T-cell (primary cell): ENCODE data around the gene SH3TC2. TPM values are rescaled to one million over a fixed set of nuclear protein-coding genes. Genes with fewer than 3 reads are reported as not detected.

Experiments
- ATAC-seq, 4 experiments: fragments of 200-7000 bp in 3 of 4; fragments of 150-1000 bp in 1 of 4; cut with Tn5 transposase; replicated peaks in 1 of 4; 1 replicate in 3 of 4; 2 replicates in 1 of 4; pipeline ENCODE4 v1.10.0; 2021; ENCODE audit warnings: moderate library complexity in 3 of 4, mild to moderate bottlenecking in 2 of 4, moderate number of reproducible peaks in 1 of 4
- CTCF ChIA-PET, 2 donors: fragments of 300-600 bp; sonication (Branson Sonifier 250); formaldehyde crosslinking; loops; one replicate each; lab custom pipeline; 2022; ENCODE audit warnings: antibody characterized with exemption in 2 of 2; lab: Charles Lee
- POLR2A ChIA-PET, 2 donors: fragments of 300-600 bp; sonication (Branson Sonifier 250); formaldehyde crosslinking; loops; one replicate each; lab custom pipeline; 2022; ENCODE audit warnings: antibody characterized with exemption in 2 of 2; lab: Charles Lee
- DNase-seq, 35 experiments: peaks; one replicate each; pipeline versions ENCODE4 v3.0.0 to v3.0.0-alpha.2; 2013 to 2023
- H3K27ac ChIP-seq: one replicate; pipeline ENCODE4 v1.5.1; 2013; ENCODE audit warnings: low read length
- H3K27me3 ChIP-seq, 2 experiments: replicated peaks in 1 of 2; 1 replicate in 1 of 2; 2 replicates in 1 of 2; pipeline versions ENCODE4 v1.6.1 to v1.7.0; 2013; ENCODE audit warnings: low read length in 1 of 2, mixed read lengths in 1 of 2; ENCODE audit not compliant: control insufficient read depth in 2 of 2, insufficient read depth in 2 of 2; ENCODE audit errors: extremely low read depth in 1 of 2
- H3K36me3 ChIP-seq, 2 donors: 1 replicate in 1 of 2; 2 replicates in 1 of 2; pipeline versions ENCODE4 v1.6.1 to v1.7.0; 2013; ENCODE audit warnings: low read length in 1 of 2; ENCODE audit not compliant: control insufficient read depth in 2 of 2, insufficient read depth in 1 of 2; ENCODE audit errors: extremely low read depth in 1 of 2
- H3K4me1 ChIP-seq, 2 experiments: 1 replicate in 1 of 2; 2 replicates in 1 of 2; pipeline versions ENCODE4 v1.6.1 to v1.7.0; 2013; ENCODE audit warnings: low read length in 2 of 2, mixed read lengths in 1 of 2; ENCODE audit not compliant: insufficient read depth in 2 of 2, control insufficient read depth in 1 of 2; ENCODE audit errors: extremely low read depth in 1 of 2
- H3K4me3 ChIP-seq, 2 donors: 1 replicate in 1 of 2; 2 replicates in 1 of 2; pipeline versions ENCODE4 v1.5.1 to v1.7.0; 2013; ENCODE audit warnings: mild to moderate bottlenecking in 2 of 2, low read length in 1 of 2, moderate library complexity in 1 of 2; ENCODE audit not compliant: control insufficient read depth in 1 of 2; ENCODE audit errors: extremely low read depth in 1 of 2
- H3K9me3 ChIP-seq: 2 replicates; pipeline ENCODE4 v1.7.0; 2013
- H3K27ac Mint-ChIP-seq, 2 donors: one replicate each; pipeline ENCODE4 v1.8.0; 2020 to 2021; ENCODE audit warnings: mild to moderate bottlenecking in 2 of 2, mixed read lengths in 2 of 2
- H3K27me3 Mint-ChIP-seq, 2 donors: one replicate each; pipeline ENCODE4 v1.8.0; 2021 to 2022; ENCODE audit warnings: mixed read lengths in 2 of 2
- H3K36me3 Mint-ChIP-seq: one replicate; pipeline ENCODE4 v1.8.0; 2021; ENCODE audit warnings: mixed read lengths
- H3K4me1 Mint-ChIP-seq, 3 donors: one replicate each; pipeline ENCODE4 v1.8.0; 2020 to 2022; ENCODE audit warnings: mixed read lengths in 3 of 3, mild to moderate bottlenecking in 1 of 3
- H3K4me3 Mint-ChIP-seq, 3 donors: one replicate each; pipeline ENCODE4 v1.8.0; 2020 to 2022; ENCODE audit warnings: mild to moderate bottlenecking in 3 of 3, mixed read lengths in 3 of 3, moderate library complexity in 3 of 3
- H3K9me3 Mint-ChIP-seq, 3 donors: one replicate each; pipeline ENCODE4 v1.8.0; 2020 to 2022; ENCODE audit warnings: mixed read lengths in 3 of 3
- WGBS: methylation state at CpG from one replicate; pipeline ENCODE4 v1.1.5; 2013; ENCODE audit warnings: missing lambda C conversion rate; ENCODE audit not compliant: insufficient coverage; 5-methylcytosine and 5-hydroxymethylcytosine counted together
- total RNA-seq, 35 experiments: library from RNA in 6 of 35; stranded (reverse) in 6 of 35; fragments of 120-200 nt in 1 of 35; gene quantifications; one replicate each; pipeline versions ENCODE4 v1.2.1 to v1.2.4 and lab custom pipeline; 2013 to 2026

The SH3TC2 gene
- total RNA-seq, 5 donors from 2014 or later (not counting 1 experiment from before 2014, with no cell fraction given), result not detected

DNA sequence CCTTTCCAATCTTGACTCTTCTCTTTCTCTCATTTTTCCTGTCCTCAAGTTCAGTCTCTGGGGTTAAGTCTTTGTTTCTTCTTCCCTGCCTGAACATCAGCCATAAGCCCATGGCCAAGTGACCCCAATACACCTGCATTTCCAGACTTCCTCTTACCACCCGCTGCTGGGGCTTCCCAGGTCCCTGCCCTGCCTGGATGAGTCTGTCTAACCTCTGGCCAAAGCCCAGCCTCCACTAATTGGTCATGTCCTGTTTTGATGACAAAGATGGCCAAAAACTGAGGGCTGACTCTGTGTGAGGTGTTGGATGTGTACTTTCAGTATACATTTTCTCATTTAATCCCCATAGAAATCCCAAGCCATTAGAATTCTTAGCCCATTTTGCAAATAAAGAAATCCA is 47.3 kb downstream of the SH3TC2 start:
- H3K9me3 Mint-ChIP-seq, result no peaks in the 10 kb centered on the region
- H3K27me3 Mint-ChIP-seq, result peaks cover 9 to 11% of the 10 kb centered on the region in 2 donors
- ATAC-seq (no peak), DNase-seq (no peak)
- peaks cover 0 to 2% of the 10 kb centered on the region in 2 experiments for H3K27me3 ChIP-seq
- CTCF ChIA-PET, result no interaction called here
- H3K27ac Mint-ChIP-seq, result no peak overlapping the region
- no peaks in the 10 kb centered on the region for H3K4me1 Mint-ChIP-seq
- H3K4me1 ChIP-seq, result no peaks in the 10 kb centered on the region
- no peak overlapping the region for H3K4me3 Mint-ChIP-seq
- POLR2A ChIA-PET, result no interaction called here
- no peaks in the 10 kb centered on the region for H3K36me3 ChIP-seq
- H3K4me3 ChIP-seq, result no peak overlapping the region
- no peak overlapping the region for H3K27ac ChIP-seq
- no peaks in the 10 kb centered on the region for H3K36me3 Mint-ChIP-seq
- WGBS, result no CpG with 5 or more reads among the region's 1 CpG
- H3K9me3 ChIP-seq, result no peaks in the 10 kb centered on the region

DNA sequence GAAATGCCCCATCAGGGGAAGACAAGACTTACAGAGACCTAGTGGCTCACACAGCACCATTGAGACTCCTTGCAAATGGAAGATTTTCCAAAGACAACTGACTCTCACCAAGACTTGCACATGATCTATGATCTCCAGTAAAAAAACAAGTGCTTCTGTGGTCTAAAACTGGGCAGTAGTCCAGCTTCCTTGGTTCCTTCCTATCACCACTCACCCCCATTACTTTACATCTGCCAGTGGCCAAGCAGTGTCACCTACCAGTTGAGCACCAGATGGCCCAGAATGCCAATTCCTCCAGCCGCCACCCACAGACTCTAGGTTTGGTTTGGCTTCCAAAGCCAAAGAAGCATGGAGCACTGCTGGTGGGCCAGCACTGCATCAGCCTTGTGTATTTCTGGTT is 47.7 kb downstream of the SH3TC2 start:
- ChIA-PET CTCF (no interaction called here), POLR2A (no interaction called here)
- Mint-ChIP-seq H3K36me3 (no peaks in the 10 kb centered on the region), H3K27ac (no peak overlapping the region), H3K27me3 (peaks cover 9 to 11% of the 10 kb centered on the region in 2 donors), H3K4me3 (no peak overlapping the region), H3K9me3 (no peaks in the 10 kb centered on the region), H3K4me1 (no peaks in the 10 kb centered on the region)
- no peak for ATAC-seq
- Histone ChIP-seq H3K27ac (no peak overlapping the region), H3K4me3 (no peak overlapping the region), H3K9me3 (no peaks in the 10 kb centered on the region), H3K27me3 (peaks cover 0 to 2% of the 10 kb centered on the region in 2 experiments), H3K36me3 (no peaks in the 10 kb centered on the region), H3K4me1 (no peaks in the 10 kb centered on the region)
- no peak for DNase-seq
- WGBS, result 100% methylated on average over 1 of the region's 1 CpG

GRCh38 chr5:149014571-149015031 is 48.3 kb downstream of the SH3TC2 start:
- CTCF ChIA-PET, result no interaction called here
- POLR2A ChIA-PET, result no interaction called here
- no peak overlapping the region for H3K27ac Mint-ChIP-seq
- no peaks in the 10 kb centered on the region for H3K9me3 Mint-ChIP-seq
- 78% methylated on average over 2 of the region's 2 CpGs for WGBS
- Histone ChIP-seq H3K4me1 (no peaks in the 10 kb centered on the region), H3K27ac (no peak overlapping the region), H3K4me3 (no peak overlapping the region), H3K36me3 (no peaks in the 10 kb centered on the region), H3K27me3 (peaks cover 0 to 2% of the 10 kb centered on the region in 2 experiments), H3K9me3 (no peaks in the 10 kb centered on the region)
- no peaks in the 10 kb centered on the region for H3K4me1 Mint-ChIP-seq
- H3K27me3 Mint-ChIP-seq, result peaks cover 8 to 9% of the 10 kb centered on the region in 2 donors
- ATAC-seq (no peak), DNase-seq (no peak)
- H3K36me3 Mint-ChIP-seq, result no peaks in the 10 kb centered on the region
- no peak overlapping the region for H3K4me3 Mint-ChIP-seq

- no peak overlapping the region for H3K27ac Mint-ChIP-seq
- Histone ChIP-seq H3K4me1 (no peaks in the 10 kb centered on the region), H3K9me3 (no peaks in the 10 kb centered on the region), H3K36me3 (no peaks in the 10 kb centered on the region), H3K4me3 (no peak overlapping the region), H3K27me3 (peaks cover 0 to 2% of the 10 kb centered on the region in 2 experiments), H3K27ac (no peak overlapping the region)
- DNase-seq (no peak), ATAC-seq (no peak)
- CTCF ChIA-PET, result no interaction called here
- peaks cover 2% of the 10 kb centered on the region in 2 donors for H3K27me3 Mint-ChIP-seq
- H3K4me1 Mint-ChIP-seq, result no peaks in the 10 kb centered on the region
- H3K36me3 Mint-ChIP-seq, result no peaks in the 10 kb centered on the region
- H3K4me3 Mint-ChIP-seq, result no peak overlapping the region
- WGBS, result 73% methylated on average over 2 of the region's 2 CpGs
- no peaks in the 10 kb centered on the region for H3K9me3 Mint-ChIP-seq
- POLR2A ChIA-PET, result no interaction called here
These were observed 49.1 kb downstream of the SH3TC2 start for GRCh38 chr5:149013796-149014195.

DNA sequence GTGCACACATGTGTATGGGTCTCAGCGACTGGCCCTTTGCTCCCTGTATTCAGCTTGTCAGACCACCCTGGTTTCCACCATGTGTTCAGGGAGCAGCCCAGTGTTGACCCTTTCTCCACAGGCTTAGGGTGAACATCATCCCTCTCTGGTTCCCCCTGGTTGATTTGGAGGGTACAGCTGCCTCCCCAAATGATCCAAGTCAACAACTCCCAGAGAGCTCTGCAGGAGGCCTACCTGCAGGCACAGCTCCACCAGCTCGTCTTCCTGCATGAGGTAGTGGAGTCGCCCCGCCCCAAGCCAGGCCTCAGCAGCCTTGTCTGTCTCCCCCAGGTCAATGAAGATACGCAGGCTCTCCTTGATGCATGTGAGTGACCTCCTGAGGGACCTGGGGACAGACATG is 50.5 kb downstream of the SH3TC2 start:
- no peak for DNase-seq
- Histone ChIP-seq H3K36me3 (no peaks in the 10 kb centered on the region), H3K27ac (no peak overlapping the region), H3K27me3 (peaks cover 0 to 2% of the 10 kb centered on the region in 2 experiments), H3K4me3 (no peak overlapping the region), H3K4me1 (no peaks in the 10 kb centered on the region), H3K9me3 (no peaks in the 10 kb centered on the region)
- no peaks in the 10 kb centered on the region for H3K27me3 Mint-ChIP-seq
- no peak overlapping the region for H3K27ac Mint-ChIP-seq
- ATAC-seq, result no peak
- H3K4me1 Mint-ChIP-seq, result no peaks in the 10 kb centered on the region
- ChIA-PET POLR2A (no interaction called here), CTCF (no interaction called here)
- H3K4me3 Mint-ChIP-seq, result no peak overlapping the region
- WGBS, result 91% methylated on average over 5 of the region's 5 CpGs
- no peaks in the 10 kb centered on the region for H3K9me3 Mint-ChIP-seq
- no peaks in the 10 kb centered on the region for H3K36me3 Mint-ChIP-seq

GRCh38 chr5:149011728-149012127 is 51.1 kb downstream of the SH3TC2 start:
- WGBS, result no CpG with 5 or more reads among the region's 2 CpGs
- Histone ChIP-seq H3K27me3 (peaks cover 0 to 2% of the 10 kb centered on the region in 2 experiments), H3K36me3 (no peaks in the 10 kb centered on the region), H3K4me1 (no peaks in the 10 kb centered on the region), H3K9me3 (no peaks in the 10 kb centered on the region), H3K27ac (no peak overlapping the region), H3K4me3 (no peak overlapping the region)
- POLR2A ChIA-PET, result no interaction called here
- Mint-ChIP-seq H3K9me3 (no peaks in the 10 kb centered on the region), H3K36me3 (no peaks in the 10 kb centered on the region), H3K4me1 (no peaks in the 10 kb centered on the region), H3K27me3 (no peaks in the 10 kb centered on the region), H3K4me3 (no peak overlapping the region), H3K27ac (no peak overlapping the region)
- ATAC-seq (no peak), DNase-seq (no peak)
- CTCF ChIA-PET, result interaction anchor here in 1 of 2 donors (0.6 kb wide), 1 partner anchor 689 kb away, joined by 3 read pairs; no protein-coding TSS in a partner anchor

- peaks cover 0 to 2% of the 10 kb centered on the region in 2 experiments for H3K27me3 ChIP-seq
- H3K36me3 ChIP-seq, result no peaks in the 10 kb centered on the region
- Mint-ChIP-seq H3K27ac (no peak overlapping the region), H3K4me1 (no peaks in the 10 kb centered on the region), H3K9me3 (no peaks in the 10 kb centered on the region), H3K27me3 (no peaks in the 10 kb centered on the region), H3K4me3 (no peak overlapping the region), H3K36me3 (no peaks in the 10 kb centered on the region)
- ChIA-PET POLR2A (no interaction called here), CTCF (interaction anchor here in 1 of 2 donors (0.6 kb wide), 1 partner anchor 690 kb away, joined by 3 read pairs; no protein-coding TSS in a partner anchor)
- WGBS, result 71% methylated on average over 1 of the region's 3 CpGs
- no peaks in the 10 kb centered on the region for H3K4me1 ChIP-seq
- no peaks in the 10 kb centered on the region for H3K9me3 ChIP-seq
- H3K27ac ChIP-seq, result no peak overlapping the region
- H3K4me3 ChIP-seq, result no peak overlapping the region
- DNase-seq (no peak), ATAC-seq (no peak)
These were observed 51.8 kb downstream of the SH3TC2 start for GRCh38 chr5:149011084-149011483.
